HG02870 (cell line): ENCODE data around the gene NPC1L1.
A peak's percentile ranks its signal among the peaks of the same experiment; 100 is the strongest.
"Not testable (repeated sequence)": the region's sequence is repeated elsewhere in the genome, so short reads cannot be mapped to it uniquely, and the experiment has no call there.

Experiments used
- ATAC-seq: cut with Tn5 transposase; IDR thresholded peaks from one replicate; pipeline ENCODE4 v1.9.1; 2021; ENCODE audit warnings: mild to moderate bottlenecking, moderate library complexity; ENCODE audit not compliant: unreplicated experiment

Gene NPC1L1

DNA sequence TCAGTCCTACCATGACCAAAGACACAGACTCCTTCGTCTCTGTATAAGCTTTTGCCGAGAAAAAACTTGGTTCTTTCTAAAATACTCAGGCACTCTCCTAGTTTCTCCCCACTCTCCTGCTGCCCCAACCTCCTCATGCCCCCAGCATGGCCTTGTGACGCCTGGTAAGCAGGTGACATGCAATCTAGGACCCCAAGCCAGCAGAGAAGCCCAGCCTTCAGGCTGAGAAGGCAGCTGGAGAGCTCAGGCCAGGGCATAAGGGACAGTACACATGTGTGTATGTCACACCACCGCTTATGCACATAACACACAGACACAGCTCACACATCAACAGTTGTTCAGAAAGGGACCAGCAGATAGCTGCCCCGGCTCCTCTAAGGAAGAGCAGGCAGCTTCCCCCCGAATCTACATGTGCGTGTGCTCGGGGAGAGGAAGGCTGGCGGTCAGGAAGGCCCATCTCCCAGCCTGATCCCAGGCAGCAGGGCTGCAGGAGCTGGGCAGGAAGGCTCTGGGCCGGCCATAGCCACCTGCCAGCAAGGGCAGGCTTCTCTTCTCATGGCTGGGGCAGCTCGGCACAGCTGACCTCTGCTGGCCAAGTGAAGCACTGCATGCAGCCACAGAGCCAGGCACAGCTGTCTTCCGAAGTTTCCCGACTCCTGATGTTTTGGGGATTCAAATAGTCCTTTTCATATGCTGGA, 24.1 kb upstream of the NPC1L1 start:
- peak; percentile 64 for ATAC-seq

DNA sequence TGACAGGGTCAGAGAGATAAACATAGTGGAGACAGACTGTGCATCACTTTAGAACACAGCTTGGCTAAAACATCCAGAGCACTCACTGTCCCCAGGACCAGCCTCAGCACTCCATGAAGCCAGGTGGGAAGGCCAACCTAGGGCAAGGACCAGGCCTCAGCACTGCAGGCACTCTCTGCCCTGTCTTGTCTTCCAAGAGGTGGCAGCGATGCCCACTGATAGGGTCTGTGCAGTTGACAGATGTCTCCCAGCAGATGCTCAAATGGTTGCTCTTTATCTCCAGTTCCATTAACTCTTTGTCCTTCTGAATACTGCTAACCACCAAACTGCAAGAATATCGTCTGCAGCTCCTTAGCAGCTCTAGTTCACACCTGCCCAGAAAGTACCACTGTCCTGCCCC, 23.5 kb upstream of the NPC1L1 start:
- ATAC-seq: no peak

- ATAC-seq: no peak
These were observed 22.1 kb upstream of the NPC1L1 start for GRCh38 chr7:44563171-44563679.

- not testable (repeated sequence) for ATAC-seq
These were observed 21.5 kb upstream of the NPC1L1 start for GRCh38 chr7:44562622-44562962.

- no peak for ATAC-seq
These were observed 21.0 kb upstream of the NPC1L1 start for GRCh38 chr7:44561962-44562621.

- no peak for ATAC-seq
These were observed 20.4 kb upstream of the NPC1L1 start for GRCh38 chr7:44561481-44561880.

- no peak for ATAC-seq
These were observed 18.4 kb upstream of the NPC1L1 start for GRCh38 chr7:44559485-44559884.

GRCh38 chr7:44557485-44557884, 16.4 kb upstream of the NPC1L1 start:
- no peak for ATAC-seq

DNA sequence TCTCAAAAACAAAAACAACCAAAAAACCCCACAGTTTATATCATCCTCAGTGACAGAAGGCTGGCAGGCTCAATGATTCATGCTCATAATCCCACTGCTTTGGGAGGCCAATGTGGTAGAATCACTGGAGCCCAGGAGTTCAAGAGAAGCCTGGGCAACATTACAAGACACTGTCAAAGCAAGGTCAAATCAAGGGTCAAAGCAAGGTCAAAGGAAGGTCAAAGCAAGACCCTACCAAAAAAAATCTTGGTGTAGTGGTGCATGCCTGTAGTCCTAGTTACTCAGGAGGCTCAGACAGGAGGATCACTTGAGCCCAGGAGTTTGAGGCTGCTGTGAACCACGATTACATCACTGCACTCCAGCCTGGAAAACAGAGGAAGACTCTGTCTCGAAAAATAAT, 14.2 kb upstream of the NPC1L1 start:
- ATAC-seq: no peak

GRCh38 chr7:44552473-44553005, 11.4 kb upstream of the NPC1L1 start:
- ATAC-seq: not testable (repeated sequence)

- no peak for ATAC-seq
These were observed 8.3 kb upstream of the NPC1L1 start for GRCh38 chr7:44549457-44549856.

GRCh38 chr7:44548893-44549292, 7.8 kb upstream of the NPC1L1 start:
- no peak for ATAC-seq

GRCh38 chr7:44547536-44548231, 6.6 kb upstream of the NPC1L1 start:
- ATAC-seq: no peak

DNA sequence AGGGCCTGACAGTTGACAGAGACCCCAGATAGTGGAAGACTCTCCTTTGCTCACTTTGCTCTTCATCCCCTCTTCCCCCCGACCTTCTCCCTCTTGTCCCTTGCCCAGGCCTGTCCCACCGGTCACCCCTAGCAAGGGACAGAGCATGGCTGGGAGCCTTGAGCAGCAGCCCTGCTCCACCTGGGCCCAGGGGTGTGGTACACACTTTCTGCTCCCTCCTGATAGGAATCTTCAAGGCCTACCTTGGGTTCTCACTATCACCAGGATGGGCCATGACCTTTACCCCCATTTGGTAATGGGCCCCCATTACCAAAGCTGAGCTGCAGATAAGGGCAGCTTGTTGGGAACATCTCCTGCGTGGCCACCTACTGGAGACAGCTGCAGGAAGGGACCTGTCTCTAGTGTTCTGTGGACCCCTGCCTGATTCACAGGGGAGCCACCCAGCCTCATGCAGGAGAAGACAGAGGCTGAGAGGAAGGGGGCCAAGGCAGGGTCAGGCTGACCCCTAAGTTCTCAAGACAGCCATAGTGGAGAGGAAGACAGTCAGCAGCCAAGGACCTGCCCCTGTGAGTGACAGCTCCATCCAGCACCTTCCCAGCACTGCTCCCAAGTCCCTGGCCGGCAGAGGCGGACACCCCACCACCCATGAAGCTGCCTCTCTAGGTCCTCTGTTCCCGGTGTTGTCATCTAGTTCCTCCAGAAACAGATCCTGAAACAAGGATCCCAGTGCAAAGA, 913 bp upstream of the NPC1L1 start:
- no peak for ATAC-seq

- ATAC-seq: no peak
These were observed 520 bp downstream of the NPC1L1 start for GRCh38 chr7:44540592-44541027.

GRCh38 chr7:44539669-44540506, 1.2 kb downstream of the NPC1L1 start:
- no peak for ATAC-seq

DNA sequence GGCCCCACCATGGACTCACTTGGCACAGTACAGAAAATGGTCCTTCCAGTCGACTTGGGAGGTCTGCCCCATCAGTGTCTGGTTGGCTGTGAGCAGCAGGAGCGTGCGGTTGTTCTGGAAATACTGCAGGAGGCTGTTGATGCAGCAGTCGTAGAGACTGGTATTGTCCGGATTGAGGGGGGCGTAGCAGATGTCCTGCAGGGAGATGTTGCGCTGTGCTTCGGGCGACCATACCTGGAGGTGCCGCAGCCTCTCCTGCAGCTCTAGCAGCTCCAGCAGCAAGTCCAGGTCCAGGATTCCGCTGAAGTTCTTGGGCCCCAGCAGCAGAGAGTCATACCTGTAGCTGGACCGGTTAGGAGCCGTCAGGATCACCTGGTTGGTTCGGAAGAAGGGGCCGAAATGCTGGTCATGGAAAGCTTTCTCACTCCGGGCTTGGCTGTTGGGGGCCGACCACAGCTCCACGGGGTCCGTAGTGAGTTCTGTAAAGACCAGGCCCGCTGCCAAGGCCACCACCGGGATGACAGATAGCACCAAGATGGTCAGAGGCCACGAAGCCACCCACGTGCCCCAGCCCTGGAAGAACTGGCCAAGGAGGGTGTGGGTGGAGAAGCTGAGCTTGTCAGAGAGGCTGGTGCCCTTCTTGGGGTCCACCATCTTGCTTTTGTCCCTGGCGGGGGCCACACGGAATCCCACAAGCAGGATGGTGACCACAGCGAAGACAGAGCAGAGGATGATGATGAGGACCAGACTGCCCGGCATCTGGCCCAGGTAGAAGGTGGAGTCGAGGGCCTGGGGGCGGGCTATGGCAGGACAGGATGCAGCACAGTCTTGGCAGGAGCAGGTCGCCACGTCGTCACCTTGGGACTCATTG, 2.1 kb downstream of the NPC1L1 start:
- ATAC-seq: no peak

GRCh38 chr7:44538093-44538797, 2.9 kb downstream of the NPC1L1 start:
- no peak for ATAC-seq
